Neural cell (in vitro differentiated cells): Measurements from ENCODE around the gene PCTP. TPM values are rescaled to one million over a fixed set of nuclear protein-coding genes. Genes with fewer than 3 reads are reported as not detected.

ENCODE experiments used
- H2AFZ ChIP-seq: fragments of 200-600, 300-800 bp; sonication (generic), shearing (Covaris generic); 2 replicates; pipeline ENCODE4 v1.6.0; 2014; ENCODE audit warnings: low read depth, mild to moderate bottlenecking, antibody characterized with exemption, low read length, moderate library complexity
- H3F3A ChIP-seq: fragments of 200-600 bp; shearing (Covaris generic); 2 replicates; pipeline ENCODE4 v1.6.1; 2016; ENCODE audit warnings: mild to moderate bottlenecking, moderate library complexity, mixed read lengths, antibody characterized with exemption, low read length; ENCODE audit not compliant: insufficient read depth, poor library complexity, severe bottlenecking
- H3K27ac ChIP-seq: fragments of 200-600, 300-800 bp; sonication (generic), shearing (Covaris generic); 2 replicates; pipeline ENCODE4 v1.5.1; 2014; ENCODE audit warnings: mild to moderate bottlenecking, low read length, moderate library complexity
- H3K27me3 ChIP-seq: fragments of 300-800, 200-600 bp; sonication (generic), shearing (Covaris generic); 2 replicates; pipeline ENCODE4 v1.6.0; 2014; ENCODE audit warnings: mild to moderate bottlenecking, low read depth, low read length, moderate library complexity; ENCODE audit not compliant: insufficient read depth
- H3K36me3 ChIP-seq: fragments of 300-800, 200-600 bp; sonication (generic), shearing (Covaris generic); 2 replicates; pipeline ENCODE4 v1.5.1; 2014; ENCODE audit warnings: mild to moderate bottlenecking, antibody characterized with exemption, low read length, moderate library complexity; ENCODE audit not compliant: insufficient read depth
- H3K4me2 ChIP-seq: fragments of 300-800, 200-600 bp; sonication (generic), shearing (Covaris generic); 2 replicates; pipeline ENCODE4 v1.6.0; 2014; ENCODE audit warnings: mild to moderate bottlenecking, low read length
- H3K4me3 ChIP-seq: fragments of 300-800, 200-600 bp; sonication (generic), shearing (Covaris generic); 2 replicates; pipeline ENCODE4 v1.5.1; 2014; ENCODE audit warnings: mild to moderate bottlenecking, low read length, moderate library complexity
- H3K79me2 ChIP-seq: fragments of 200-600 bp; shearing (Covaris generic); replicated peaks from 2 replicates; pipeline ENCODE4 v1.6.0; 2014; ENCODE audit warnings: mild to moderate bottlenecking, low read length, moderate library complexity; ENCODE audit not compliant: insufficient read depth
- H3K9ac ChIP-seq: fragments of 300-800, 200-600 bp; sonication (generic), shearing (Covaris generic); 2 replicates; pipeline ENCODE4 v1.6.1; 2016; ENCODE audit warnings: mild to moderate bottlenecking, low read length, mixed read lengths
- H3K9me2 ChIP-seq: fragments of 200-600 bp; shearing (Covaris generic); 2 replicates; pipeline ENCODE4 v1.6.1; 2016; ENCODE audit warnings: mild to moderate bottlenecking, low read length, mixed read lengths; ENCODE audit not compliant: insufficient read depth
- H3K9me3 ChIP-seq: fragments of 200-600, 300-800 bp; sonication (generic), shearing (Covaris generic); 2 replicates; pipeline ENCODE4 v1.6.1; 2016; ENCODE audit warnings: mild to moderate bottlenecking, mixed run types, low read length, moderate library complexity, mixed read lengths
- H4K20me1 ChIP-seq: fragments of 200-600 bp; shearing (Covaris generic); 2 replicates; pipeline ENCODE4 v1.6.1; 2016; ENCODE audit warnings: mild to moderate bottlenecking, mixed run types; ENCODE audit not compliant: insufficient read depth
- EP300 ChIP-seq: fragments of 450-650 bp; conservative IDR thresholded peaks from 2 replicates; pipeline ENCODE4 v1.6.1; 2014; ENCODE audit warnings: antibody characterized with exemption, mild to moderate bottlenecking, moderate library complexity; ENCODE audit not compliant: poor library complexity, severe bottlenecking
- EZH2 ChIP-seq: fragments of 200-600, 300-800 bp; shearing (Covaris generic), sonication (generic); IDR thresholded peaks from 2 replicates; pipeline ENCODE4 v1.6.1; 2014; ENCODE audit warnings: antibody characterized with exemption, low read length, borderline replicate concordance, mild to moderate bottlenecking; ENCODE audit not compliant: insufficient read depth, poor library complexity, severe bottlenecking
- MXI1 ChIP-seq: fragments of 450-650 bp; conservative IDR thresholded peaks from 2 replicates; pipeline ENCODE4 v1.6.1; 2014; ENCODE audit warnings: antibody characterized with exemption, mild to moderate bottlenecking; ENCODE audit not compliant: poor library complexity, severe bottlenecking
- POLR2AphosphoS5 ChIP-seq: IDR thresholded peaks from 2 replicates; pipeline ENCODE4 v1.6.1; 2012
- RAD21 ChIP-seq: fragments of 450-650 bp; conservative IDR thresholded peaks from 2 replicates; pipeline ENCODE4 v1.6.1; 2014; ENCODE audit warnings: antibody characterized with exemption, mild to moderate bottlenecking, moderate library complexity
- SMC3 ChIP-seq: fragments of 450-650 bp; conservative IDR thresholded peaks from 2 replicates; pipeline ENCODE4 v1.6.1; 2014; ENCODE audit warnings: antibody characterized with exemption, mild to moderate bottlenecking, moderate library complexity; ENCODE audit not compliant: poor library complexity
- TAF1 ChIP-seq: IDR thresholded peaks from 2 replicates; pipeline ENCODE4 v1.6.1; 2012; ENCODE audit warnings: low read depth
- polyA plus RNA-seq: library from polyadenylated mRNA; depleted of rRNA; stranded (reverse); fragments of >200 nt; gene quantifications from 2 replicates; pipeline ENCODE4 v1.2.3, GENCODE V29; 2014
- TF ChIP-seq, protein P1 (sequence below): IDR thresholded peaks from 2 replicates; pipeline ENCODE4 v1.6.1; 2012; ENCODE audit warnings: borderline replicate concordance
- TF ChIP-seq, protein P2 (sequence below): fragments of 450-650 bp; IDR thresholded peaks from 2 replicates; pipeline ENCODE4 v1.5.1; 2014; ENCODE audit warnings: antibody characterized with exemption, mild to moderate bottlenecking, moderate library complexity; ENCODE audit not compliant: poor library complexity, severe bottlenecking

Gene PCTP
- polyA plus RNA-seq, 1 donor from 2014 or later: 3.9 TPM

DNA sequence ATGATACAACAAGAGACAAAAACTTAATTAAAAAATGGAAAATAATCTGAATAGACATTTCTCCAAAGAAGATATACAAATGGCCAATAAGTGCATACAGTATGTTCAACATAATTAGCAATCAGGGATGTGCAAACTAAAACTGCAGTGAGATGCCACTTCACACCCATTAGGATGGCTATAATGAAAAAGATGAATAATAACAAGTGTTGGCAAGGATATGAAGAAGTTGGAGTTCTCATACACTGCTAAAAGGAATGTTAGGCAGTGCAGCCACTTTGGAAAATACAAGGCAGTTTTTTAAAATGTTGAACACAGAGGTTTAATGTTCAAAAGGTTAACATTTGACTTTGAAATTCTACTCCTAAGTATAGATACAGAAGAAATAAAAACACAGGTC lies 69.8 kb downstream of the PCTP start:
- Histone ChIP-seq H3K9me3 (no peaks in the 10 kb centered on the region), H3K9me2 (no peaks in the 10 kb centered on the region), H3K4me3 (no peak overlapping the region), H3F3A (no peaks in the 10 kb centered on the region), H2AFZ (no peak overlapping the region), H3K4me2 (no peak overlapping the region), H4K20me1 (no peaks in the 10 kb centered on the region), H3K79me2 (no peaks in the 10 kb centered on the region), H3K9ac (no peak overlapping the region), H3K27ac (no peak overlapping the region), H3K36me3 (no peaks in the 10 kb centered on the region), H3K27me3 (no peaks in the 10 kb centered on the region)
- TF ChIP-seq, protein P1, sequence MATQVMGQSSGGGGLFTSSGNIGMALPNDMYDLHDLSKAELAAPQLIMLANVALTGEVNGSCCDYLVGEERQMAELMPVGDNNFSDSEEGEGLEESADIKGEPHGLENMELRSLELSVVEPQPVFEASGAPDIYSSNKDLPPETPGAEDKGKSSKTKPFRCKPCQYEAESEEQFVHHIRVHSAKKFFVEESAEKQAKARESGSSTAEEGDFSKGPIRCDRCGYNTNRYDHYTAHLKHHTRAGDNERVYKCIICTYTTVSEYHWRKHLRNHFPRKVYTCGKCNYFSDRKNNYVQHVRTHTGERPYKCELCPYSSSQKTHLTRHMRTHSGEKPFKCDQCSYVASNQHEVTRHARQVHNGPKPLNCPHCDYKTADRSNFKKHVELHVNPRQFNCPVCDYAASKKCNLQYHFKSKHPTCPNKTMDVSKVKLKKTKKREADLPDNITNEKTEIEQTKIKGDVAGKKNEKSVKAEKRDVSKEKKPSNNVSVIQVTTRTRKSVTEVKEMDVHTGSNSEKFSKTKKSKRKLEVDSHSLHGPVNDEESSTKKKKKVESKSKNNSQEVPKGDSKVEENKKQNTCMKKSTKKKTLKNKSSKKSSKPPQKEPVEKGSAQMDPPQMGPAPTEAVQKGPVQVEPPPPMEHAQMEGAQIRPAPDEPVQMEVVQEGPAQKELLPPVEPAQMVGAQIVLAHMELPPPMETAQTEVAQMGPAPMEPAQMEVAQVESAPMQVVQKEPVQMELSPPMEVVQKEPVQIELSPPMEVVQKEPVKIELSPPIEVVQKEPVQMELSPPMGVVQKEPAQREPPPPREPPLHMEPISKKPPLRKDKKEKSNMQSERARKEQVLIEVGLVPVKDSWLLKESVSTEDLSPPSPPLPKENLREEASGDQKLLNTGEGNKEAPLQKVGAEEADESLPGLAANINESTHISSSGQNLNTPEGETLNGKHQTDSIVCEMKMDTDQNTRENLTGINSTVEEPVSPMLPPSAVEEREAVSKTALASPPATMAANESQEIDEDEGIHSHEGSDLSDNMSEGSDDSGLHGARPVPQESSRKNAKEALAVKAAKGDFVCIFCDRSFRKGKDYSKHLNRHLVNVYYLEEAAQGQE: no peak
- TF ChIP-seq EP300 (no peak), TAF1 (no peak), EZH2 (no peak)
- TF ChIP-seq, protein P2, sequence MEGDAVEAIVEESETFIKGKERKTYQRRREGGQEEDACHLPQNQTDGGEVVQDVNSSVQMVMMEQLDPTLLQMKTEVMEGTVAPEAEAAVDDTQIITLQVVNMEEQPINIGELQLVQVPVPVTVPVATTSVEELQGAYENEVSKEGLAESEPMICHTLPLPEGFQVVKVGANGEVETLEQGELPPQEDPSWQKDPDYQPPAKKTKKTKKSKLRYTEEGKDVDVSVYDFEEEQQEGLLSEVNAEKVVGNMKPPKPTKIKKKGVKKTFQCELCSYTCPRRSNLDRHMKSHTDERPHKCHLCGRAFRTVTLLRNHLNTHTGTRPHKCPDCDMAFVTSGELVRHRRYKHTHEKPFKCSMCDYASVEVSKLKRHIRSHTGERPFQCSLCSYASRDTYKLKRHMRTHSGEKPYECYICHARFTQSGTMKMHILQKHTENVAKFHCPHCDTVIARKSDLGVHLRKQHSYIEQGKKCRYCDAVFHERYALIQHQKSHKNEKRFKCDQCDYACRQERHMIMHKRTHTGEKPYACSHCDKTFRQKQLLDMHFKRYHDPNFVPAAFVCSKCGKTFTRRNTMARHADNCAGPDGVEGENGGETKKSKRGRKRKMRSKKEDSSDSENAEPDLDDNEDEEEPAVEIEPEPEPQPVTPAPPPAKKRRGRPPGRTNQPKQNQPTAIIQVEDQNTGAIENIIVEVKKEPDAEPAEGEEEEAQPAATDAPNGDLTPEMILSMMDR: no peak

DNA sequence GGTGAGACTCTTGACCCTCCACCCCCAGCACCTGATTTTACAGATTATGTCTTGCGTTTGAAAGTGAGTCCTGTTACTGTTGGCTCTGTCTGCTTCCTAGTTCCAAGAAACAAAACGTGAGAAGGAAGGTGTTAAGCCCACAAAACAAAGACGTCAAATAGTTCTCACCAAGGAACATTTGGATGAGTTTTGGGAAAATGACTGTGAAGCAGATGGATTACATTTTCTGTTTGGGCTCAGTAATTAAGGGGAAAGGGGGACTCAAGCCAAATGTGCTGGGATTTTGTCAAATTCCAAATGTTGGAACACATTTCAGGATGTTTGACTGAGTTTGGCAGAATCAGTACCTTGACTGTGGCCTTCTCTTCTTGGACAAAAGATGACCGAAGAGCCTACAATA lies 71.2 kb downstream of the PCTP start:
- Histone ChIP-seq H2AFZ (no peak overlapping the region), H3K9me2 (no peaks in the 10 kb centered on the region), H4K20me1 (no peaks in the 10 kb centered on the region), H3K9ac (no peak overlapping the region), H3K79me2 (no peaks in the 10 kb centered on the region), H3F3A (no peaks in the 10 kb centered on the region), H3K4me2 (no peak overlapping the region), H3K9me3 (no peaks in the 10 kb centered on the region), H3K27me3 (no peaks in the 10 kb centered on the region), H3K4me3 (no peak overlapping the region), H3K27ac (no peak overlapping the region), H3K36me3 (no peaks in the 10 kb centered on the region)
- TF ChIP-seq, protein P2: no peak
- TF ChIP-seq, protein P1: no peak
- TF ChIP-seq EP300: no peak
- TF ChIP-seq MXI1: no peak
- no peak for TF ChIP-seq SMC3
- no peak for TF ChIP-seq RAD21
- TF ChIP-seq POLR2AphosphoS5: no peak
- TF ChIP-seq TAF1: no peak
- no peak for TF ChIP-seq EZH2
